Adrenal gland (tissue), 5 donors: ENCODE results near the gene ACER3.
"Not testable (repeated sequence)": the region's sequence is repeated elsewhere in the genome, so short reads cannot be mapped to it uniquely, and the experiment has no call there.

Experiments used
- CTCF ChIP-seq, 6 experiments: fragments of 450-650 bp in 4 of 6; fragments of 200-600 bp in 2 of 6; sonication (generic) in 1 of 6; IDR thresholded peaks; 1 replicate in 5 of 6; 2 replicates in 1 of 6; pipeline versions ENCODE4 v1.5.1 to v1.8.0; 2016 to 2021; ENCODE audit warnings: antibody characterized with exemption in 6 of 6, mild to moderate bottlenecking in 2 of 6, moderate library complexity in 1 of 6
- POLR2A ChIP-seq, 2 donors: fragments of 450-650 bp; IDR thresholded peaks; one replicate each; pipeline ENCODE4 v1.6.1; 2017; ENCODE audit warnings: antibody characterized with exemption in 2 of 2, mild to moderate bottlenecking in 2 of 2, moderate library complexity in 1 of 2
- donor health status: DM: no; HTN: no; CAD: no.

GRCh38 chr11:76901622-76902021, 40.9 kb downstream of the ACER3 start:
- TF ChIP-seq CTCF, POLR2A (IDR thresholded peaks at IDR 0.05): not testable (repeated sequence)
